ENCODE data around the gene TMEM117.
A peak's percentile ranks its signal among the peaks of the same experiment; 100 is the strongest.

Gene TMEM117

DNA sequence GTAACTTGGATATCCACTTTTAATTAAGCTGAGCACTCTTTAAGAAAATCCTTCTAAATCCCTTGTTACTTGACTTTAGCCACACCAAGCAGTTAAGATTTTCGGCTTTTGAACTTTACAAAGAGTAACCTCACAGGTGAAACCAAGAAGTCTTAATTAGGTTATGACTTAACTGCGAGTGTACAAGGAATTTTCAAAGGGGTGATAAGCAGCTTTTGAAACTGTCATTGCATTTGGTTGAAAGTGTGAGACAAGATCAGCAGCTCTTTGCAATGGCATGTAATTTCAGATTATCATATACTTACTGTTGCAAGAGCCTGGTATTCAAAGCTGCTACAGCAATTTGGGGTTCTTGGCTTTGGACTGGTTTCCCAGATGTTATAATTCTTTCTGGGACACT, 137.5 kb downstream of the TMEM117 start:
- Histone ChIP-seq H3K4me3 (ENCODE audit: low read depth, low read length) (no peak overlapping the region), H2AK5ac (ENCODE audit: low read length) (no peak overlapping the region), H3K14ac (ENCODE audit: low read length) (no peak overlapping the region), H4K12ac (ENCODE audit: low read depth, low read length) (no peak overlapping the region), H3K27ac (ENCODE audit: low read depth, low read length) (no peak overlapping the region), H3K4me1 (ENCODE audit: control insufficient read depth in 1 of 2, insufficient read depth in 2 of 2, low read length in 2 of 2) (no peaks in the 10 kb centered on the region), H2BK5ac (ENCODE audit: low read depth, low read length, poor library complexity) (no peak overlapping the region), H3K23ac (ENCODE audit: low read length) (no peak overlapping the region), H2AFZ (ENCODE audit: insufficient read depth, low read length, poor library complexity) (no peak overlapping the region), H4K8ac (ENCODE audit: low read depth, low read length) (no peak overlapping the region), H2BK120ac (ENCODE audit: insufficient read depth, low read length, poor library complexity) (no peak overlapping the region), H3K4me2 (ENCODE audit: low read length) (no peak overlapping the region), H3K36me3 (ENCODE audit: control insufficient read depth in 1 of 2, insufficient read depth in 2 of 2, low read length in 2 of 2) (no peaks in the 10 kb centered on the region), H3K27me3 (ENCODE audit: insufficient read depth, low read length) (no peaks in the 10 kb centered on the region), H2BK12ac (ENCODE audit: low read length) (no peak overlapping the region), H3K9me3 (ENCODE audit: insufficient read depth, low read depth, low read length) (no peaks in the 10 kb centered on the region), H3K9ac (ENCODE audit: low read length) (no peak overlapping the region), H3K79me2 (ENCODE audit: control insufficient read depth, insufficient read depth, low read length, poor library complexity) (no peaks in the 10 kb centered on the region), H3K4ac (ENCODE audit: low read depth, low read length) (no peak overlapping the region), H4K91ac (ENCODE audit: low read depth, low read length) (no peak overlapping the region), H3K79me1 (ENCODE audit: low read length) (no peaks in the 10 kb centered on the region), H3K18ac (ENCODE audit: low read length) (no peak overlapping the region)
- WGBS (ENCODE audit: extremely low coverage, insufficient coverage, insufficient read length): no CpG with 5 or more reads among the region's 2 CpGs
- peak in 1 of 2 donors; percentile 9 for DNase-seq

DNA sequence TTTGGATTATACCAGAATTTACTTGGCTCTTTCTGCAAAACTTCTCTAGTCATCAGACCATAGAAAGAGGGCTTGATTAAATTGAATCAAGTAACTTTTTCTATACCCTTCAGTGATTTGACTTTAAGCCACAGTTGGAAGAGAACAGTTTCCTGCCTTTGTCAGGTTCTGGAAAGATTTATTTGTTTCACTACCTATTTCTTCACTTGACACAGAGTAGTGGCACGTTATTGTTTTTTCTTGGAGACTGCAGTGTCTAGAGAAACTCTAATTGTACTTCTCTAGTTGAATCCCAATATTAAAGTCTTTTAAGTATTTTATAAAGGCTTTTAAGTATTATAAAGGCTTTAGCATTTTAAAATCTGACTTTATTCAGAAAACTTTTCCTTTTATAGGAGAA, 138.1 kb downstream of the TMEM117 start:
- Histone ChIP-seq H2AK5ac (ENCODE audit: low read length) (no peak overlapping the region), H3K79me2 (ENCODE audit: control insufficient read depth, insufficient read depth, low read length, poor library complexity) (no peaks in the 10 kb centered on the region), H3K4me3 (ENCODE audit: low read depth, low read length) (no peak overlapping the region), H3K27ac (ENCODE audit: low read depth, low read length) (no peak overlapping the region), H3K4me1 (ENCODE audit: control insufficient read depth in 1 of 2, insufficient read depth in 2 of 2, low read length in 2 of 2) (no peaks in the 10 kb centered on the region), H4K8ac (ENCODE audit: low read depth, low read length) (no peak overlapping the region), H3K18ac (ENCODE audit: low read length) (no peak overlapping the region), H2BK5ac (ENCODE audit: low read depth, low read length, poor library complexity) (no peak overlapping the region), H2BK12ac (ENCODE audit: low read length) (no peak overlapping the region), H2BK120ac (ENCODE audit: insufficient read depth, low read length, poor library complexity) (no peak overlapping the region), H3K9ac (ENCODE audit: low read length) (no peak overlapping the region), H3K27me3 (ENCODE audit: insufficient read depth, low read length) (no peaks in the 10 kb centered on the region), H4K91ac (ENCODE audit: low read depth, low read length) (no peak overlapping the region), H3K14ac (ENCODE audit: low read length) (no peak overlapping the region), H2AFZ (ENCODE audit: insufficient read depth, low read length, poor library complexity) (no peak overlapping the region), H3K79me1 (ENCODE audit: low read length) (no peaks in the 10 kb centered on the region), H4K12ac (ENCODE audit: low read depth, low read length) (no peak overlapping the region), H3K9me3 (ENCODE audit: insufficient read depth, low read depth, low read length) (no peaks in the 10 kb centered on the region), H3K4me2 (ENCODE audit: low read length) (no peak overlapping the region), H3K36me3 (ENCODE audit: control insufficient read depth in 1 of 2, insufficient read depth in 2 of 2, low read length in 2 of 2) (no peaks in the 10 kb centered on the region), H3K23ac (ENCODE audit: low read length) (no peak overlapping the region), H3K4ac (ENCODE audit: low read depth, low read length) (no peak overlapping the region)
- DNase-seq: no peak
- WGBS (ENCODE audit: extremely low coverage, insufficient coverage, insufficient read length): no CpG with 5 or more reads among the region's 1 CpG

DNA sequence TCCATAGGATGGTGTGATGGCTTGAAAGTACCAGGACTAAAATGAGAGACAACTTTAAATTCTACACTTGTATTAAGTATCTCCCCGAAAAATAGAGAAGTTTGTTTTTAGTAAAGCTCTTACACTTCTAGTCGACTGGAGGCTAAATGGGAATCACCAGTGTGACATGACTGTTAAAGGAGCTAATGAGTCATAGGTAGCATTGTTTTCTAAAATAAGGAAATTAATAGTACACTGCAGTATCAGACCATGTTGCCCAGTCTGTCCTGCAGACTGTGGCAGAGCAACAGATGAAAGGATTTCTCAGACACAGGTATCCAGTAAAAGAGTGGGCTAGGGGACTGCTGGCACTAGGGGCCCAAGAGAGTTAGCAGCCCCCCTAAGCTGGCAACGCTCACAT, 140.1 kb downstream of the TMEM117 start:
- Histone ChIP-seq H4K8ac (ENCODE audit: low read depth, low read length) (no peak overlapping the region), H2AFZ (ENCODE audit: insufficient read depth, low read length, poor library complexity) (no peak overlapping the region), H3K23ac (ENCODE audit: low read length) (no peak overlapping the region), H3K9me3 (ENCODE audit: insufficient read depth, low read depth, low read length) (no peaks in the 10 kb centered on the region), H2BK120ac (ENCODE audit: insufficient read depth, low read length, poor library complexity) (no peak overlapping the region), H3K4ac (ENCODE audit: low read depth, low read length) (no peak overlapping the region), H4K12ac (ENCODE audit: low read depth, low read length) (no peak overlapping the region), H3K14ac (ENCODE audit: low read length) (no peak overlapping the region), H2BK5ac (ENCODE audit: low read depth, low read length, poor library complexity) (no peak overlapping the region), H3K36me3 (ENCODE audit: control insufficient read depth in 1 of 2, insufficient read depth in 2 of 2, low read length in 2 of 2) (no peaks in the 10 kb centered on the region), H3K4me3 (ENCODE audit: low read depth, low read length) (no peak overlapping the region), H3K4me1 (ENCODE audit: control insufficient read depth in 1 of 2, insufficient read depth in 2 of 2, low read length in 2 of 2) (no peaks in the 10 kb centered on the region), H3K79me2 (ENCODE audit: control insufficient read depth, insufficient read depth, low read length, poor library complexity) (no peaks in the 10 kb centered on the region), H3K27me3 (ENCODE audit: insufficient read depth, low read length) (no peaks in the 10 kb centered on the region), H2BK12ac (ENCODE audit: low read length) (no peak overlapping the region), H3K9ac (ENCODE audit: low read length) (no peak overlapping the region), H3K18ac (ENCODE audit: low read length) (no peak overlapping the region), H3K79me1 (ENCODE audit: low read length) (no peaks in the 10 kb centered on the region), H2AK5ac (ENCODE audit: low read length) (no peak overlapping the region), H3K4me2 (ENCODE audit: low read length) (no peak overlapping the region), H3K27ac (ENCODE audit: low read depth, low read length) (no peak overlapping the region), H4K91ac (ENCODE audit: low read depth, low read length) (no peak overlapping the region)
- DNase-seq: peak in 1 of 2 donors; percentile 13
- no CpG with 5 or more reads among the region's 3 CpGs for WGBS (ENCODE audit: extremely low coverage, insufficient coverage, insufficient read length)

DNA sequence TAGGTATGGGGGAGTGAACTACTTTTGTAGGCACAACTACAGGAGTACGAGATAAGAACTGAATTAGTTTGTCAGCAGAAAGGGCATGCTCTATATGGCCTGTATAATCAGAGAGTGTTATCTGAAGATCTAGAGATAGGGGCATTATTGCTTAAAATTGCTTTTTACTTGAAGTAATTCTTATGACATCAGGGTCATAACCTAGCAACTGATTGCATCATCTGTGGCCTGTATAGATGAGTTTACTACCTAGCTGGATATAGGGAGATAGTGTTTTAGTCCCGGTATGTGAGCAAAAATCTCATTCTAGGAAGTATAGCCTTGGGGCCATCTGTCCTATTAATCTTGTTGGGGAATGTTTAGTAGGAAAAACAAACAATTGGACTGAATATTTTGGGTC, 142.7 kb downstream of the TMEM117 start:
- WGBS (ENCODE audit: extremely low coverage, insufficient coverage, insufficient read length): no CpG with 5 or more reads among the region's 2 CpGs
- H4K12ac ChIP-seq (ENCODE audit: low read depth, low read length): no peak overlapping the region
- no peak overlapping the region for H3K4me3 ChIP-seq (ENCODE audit: low read depth, low read length)
- no peak overlapping the region for H4K8ac ChIP-seq (ENCODE audit: low read depth, low read length)
- H2AK5ac ChIP-seq (ENCODE audit: low read length): no peak overlapping the region
- H3K9me3 ChIP-seq (ENCODE audit: insufficient read depth, low read depth, low read length): no peaks in the 10 kb centered on the region
- no peaks in the 10 kb centered on the region for H3K4me1 ChIP-seq (ENCODE audit: control insufficient read depth in 1 of 2, insufficient read depth in 2 of 2, low read length in 2 of 2)
- no peaks in the 10 kb centered on the region for H3K27me3 ChIP-seq (ENCODE audit: insufficient read depth, low read length)
- no peaks in the 10 kb centered on the region for H3K79me1 ChIP-seq (ENCODE audit: low read length)
- no peaks in the 10 kb centered on the region for H3K36me3 ChIP-seq (ENCODE audit: control insufficient read depth in 1 of 2, insufficient read depth in 2 of 2, low read length in 2 of 2)
- H2BK120ac ChIP-seq (ENCODE audit: insufficient read depth, low read length, poor library complexity): no peak overlapping the region
- H3K27ac ChIP-seq (ENCODE audit: low read depth, low read length): no peak overlapping the region
- no peak overlapping the region for H2AFZ ChIP-seq (ENCODE audit: insufficient read depth, low read length, poor library complexity)
- no peak overlapping the region for H2BK12ac ChIP-seq (ENCODE audit: low read length)
- no peak overlapping the region for H3K14ac ChIP-seq (ENCODE audit: low read length)
- H4K91ac ChIP-seq (ENCODE audit: low read depth, low read length): no peak overlapping the region
- no peak overlapping the region for H3K18ac ChIP-seq (ENCODE audit: low read length)
- no peaks in the 10 kb centered on the region for H3K79me2 ChIP-seq (ENCODE audit: control insufficient read depth, insufficient read depth, low read length, poor library complexity)
- no peak overlapping the region for H3K23ac ChIP-seq (ENCODE audit: low read length)
- no peak overlapping the region for H3K4me2 ChIP-seq (ENCODE audit: low read length)
- no peak overlapping the region for H3K4ac ChIP-seq (ENCODE audit: low read depth, low read length)
- H3K9ac ChIP-seq (ENCODE audit: low read length): no peak overlapping the region
- peak; percentile 85 to 99 for DNase-seq
- H2BK5ac ChIP-seq (ENCODE audit: low read depth, low read length, poor library complexity): no peak overlapping the region

Data from trophoblast cell (in vitro differentiated cells and primary cell).